NB4 (cell line): ENCODE data around the gene ZFYVE28.

Experiments used
- CTCF ChIP-seq: IDR thresholded peaks from one replicate; pipeline ENCODE4 v1.5.1; 2012; ENCODE audit warnings: low read depth, low read length
- MAX ChIP-seq: IDR thresholded peaks from 2 replicates; pipeline ENCODE4 v1.6.1; 2011; ENCODE audit warnings: low read depth, low read length
- MYC ChIP-seq: IDR thresholded peaks from 2 replicates; pipeline ENCODE4 v1.6.1; 2011; ENCODE audit warnings: low read depth, low read length
- POLR2A ChIP-seq: IDR thresholded peaks from 2 replicates; pipeline ENCODE4 v1.6.1; 2011; ENCODE audit warnings: mild to moderate bottlenecking; ENCODE audit not compliant: insufficient read length; ENCODE audit errors: extremely low read depth

GRCh38 chr4:2418650-2419571 is 466 bp upstream of the ZFYVE28 start, which contains the start of gene CFAP99:
- no peak for TF ChIP-seq POLR2A
- TF ChIP-seq CTCF, result peak; percentile 35
- no peak; the same call in 1 of the 2 replicates for TF ChIP-seq MAX
- TF ChIP-seq MYC, result peak; percentile 81
